HAP-1 (cell line): ENCODE results near the gene GLRB.
A peak's percentile ranks its signal among the peaks of the same experiment; 100 is the strongest.

Experiments used
- DNase-seq, 2 experiments: peaks; one replicate each; pipeline ENCODE4 v3.0.0-alpha.2; 2016 to 2020; ENCODE audit warnings: low spot score in 2 of 2
- H3K27me3 ChIP-seq: fragments of 250-450 bp; sonication (Bioruptor Pico); 2 replicates; pipeline ENCODE4 v1.5.1; 2020; ENCODE audit warnings: low read depth, mild to moderate bottlenecking, moderate library complexity
- H3K36me3 ChIP-seq: fragments of 250-450 bp; sonication (Bioruptor Pico); replicated peaks from 2 replicates; pipeline ENCODE4 v1.5.1; 2020; ENCODE audit warnings: mild to moderate bottlenecking
- H3K4me1 ChIP-seq: fragments of 250-450 bp; sonication (Bioruptor Pico); 2 replicates; pipeline ENCODE4 v1.5.1; 2020; ENCODE audit warnings: mild to moderate bottlenecking
- H3K4me3 ChIP-seq: fragments of 250-450 bp; sonication (Bioruptor Pico); 2 replicates; pipeline ENCODE4 v1.5.1; 2020; ENCODE audit warnings: mild to moderate bottlenecking, moderate library complexity
- H3K9me3 ChIP-seq: fragments of 250-450 bp; sonication (Bioruptor Pico); 2 replicates; pipeline ENCODE4 v1.5.1; 2020; ENCODE audit warnings: mild to moderate bottlenecking, moderate library complexity
- in situ Hi-C: fragments of 300-500 bp; cut with MboI; formaldehyde crosslinking; loops from 3 replicates; pipeline ENCODE4 v1.14.3; 2020; ENCODE audit warnings: low sequenced_read_pairs, inconsistent platforms, mixed read lengths

The GLRB gene

GRCh38 chr4:157080605-157081004 lies 4.7 kb downstream of the GLRB start:
- no peak overlapping the region for H3K4me3 ChIP-seq
- no peak for DNase-seq
- H3K4me1 ChIP-seq = peaks cover 3% of the 10 kb centered on the region; the same call in 1 of the 2 replicates
- H3K36me3 ChIP-seq = peaks cover 2% of the 10 kb centered on the region; the same call in 1 of the 2 replicates
- in situ Hi-C loops = no loop called here
- H3K9me3 ChIP-seq = no peaks in the 10 kb centered on the region
- H3K27me3 ChIP-seq = no peaks in the 10 kb centered on the region

GRCh38 chr4:157095716-157096115 lies 19.8 kb downstream of the GLRB start:
- no peak overlapping the region for H3K4me3 ChIP-seq
- in situ Hi-C loops = no loop called here
- no peaks in the 10 kb centered on the region for H3K36me3 ChIP-seq
- H3K9me3 ChIP-seq = no peaks in the 10 kb centered on the region
- H3K4me1 ChIP-seq = no peaks in the 10 kb centered on the region
- no peaks in the 10 kb centered on the region for H3K27me3 ChIP-seq
- no peak for DNase-seq

DNA sequence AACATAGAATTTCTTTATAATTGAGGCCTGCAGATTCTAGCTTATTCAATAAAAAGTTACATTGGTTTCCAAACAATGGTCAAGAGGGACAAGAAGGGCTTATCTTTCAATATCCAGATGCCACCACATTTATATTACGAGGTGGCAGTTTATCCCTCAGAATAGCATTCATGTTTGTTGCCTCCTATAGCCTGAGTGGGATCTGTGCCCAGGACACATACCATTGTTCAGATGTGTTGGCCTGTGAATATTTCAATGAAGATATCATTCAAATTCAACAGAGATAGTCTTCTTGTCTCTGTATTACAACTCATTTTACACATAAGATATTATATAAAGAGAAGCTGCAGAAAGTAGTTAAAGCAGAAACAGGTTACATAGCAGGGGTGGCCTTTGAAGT lies 20.5 kb downstream of the GLRB start:
- Histone ChIP-seq H3K4me3 (no peak overlapping the region), H3K27me3 (no peaks in the 10 kb centered on the region), H3K36me3 (no peaks in the 10 kb centered on the region), H3K4me1 (no peaks in the 10 kb centered on the region), H3K9me3 (no peaks in the 10 kb centered on the region)
- DNase-seq = no peak
- in situ Hi-C loops = no loop called here

GRCh38 chr4:157099506-157099905 lies 23.6 kb downstream of the GLRB start:
- Histone ChIP-seq H3K4me3 (no peak overlapping the region), H3K9me3 (no peaks in the 10 kb centered on the region), H3K36me3 (no peaks in the 10 kb centered on the region), H3K4me1 (no peaks in the 10 kb centered on the region), H3K27me3 (no peaks in the 10 kb centered on the region)
- no peak for DNase-seq
- in situ Hi-C loops = no loop called here

- Histone ChIP-seq H3K36me3 (no peaks in the 10 kb centered on the region; the same call in 1 of the 2 replicates), H3K9me3 (no peaks in the 10 kb centered on the region), H3K4me1 (no peaks in the 10 kb centered on the region), H3K4me3 (no peak overlapping the region), H3K27me3 (no peaks in the 10 kb centered on the region)
- no peak for DNase-seq
- in situ Hi-C loops = no loop called here
These were observed 28.6 kb downstream of the GLRB start for GRCh38 chr4:157104541-157104940.

DNA sequence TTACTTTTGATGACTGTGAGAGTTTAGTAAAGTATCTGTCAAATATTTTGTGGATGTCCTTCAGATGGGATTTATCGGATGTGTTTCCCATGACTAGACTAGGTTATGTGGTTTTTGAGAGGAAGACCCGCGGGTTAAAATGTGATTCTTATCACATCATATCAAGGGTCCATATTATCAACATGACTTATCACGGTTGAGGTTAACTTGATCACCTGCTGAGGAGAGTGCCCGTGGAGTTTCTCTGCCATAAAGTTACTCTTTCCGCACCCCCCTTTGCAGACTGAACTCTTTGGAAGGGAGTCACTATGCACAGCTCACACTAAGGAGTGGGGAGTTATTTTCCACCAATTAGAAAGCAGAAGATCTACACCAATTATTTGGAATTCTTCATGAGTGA lies 38.7 kb downstream of the GLRB start:
- Histone ChIP-seq H3K4me3 (no peak overlapping the region), H3K9me3 (no peaks in the 10 kb centered on the region), H3K27me3 (no peaks in the 10 kb centered on the region), H3K4me1 (peaks cover 20% of the 10 kb centered on the region), H3K36me3 (no peaks in the 10 kb centered on the region)
- in situ Hi-C loops = no loop called here
- DNase-seq = no peak

DNA sequence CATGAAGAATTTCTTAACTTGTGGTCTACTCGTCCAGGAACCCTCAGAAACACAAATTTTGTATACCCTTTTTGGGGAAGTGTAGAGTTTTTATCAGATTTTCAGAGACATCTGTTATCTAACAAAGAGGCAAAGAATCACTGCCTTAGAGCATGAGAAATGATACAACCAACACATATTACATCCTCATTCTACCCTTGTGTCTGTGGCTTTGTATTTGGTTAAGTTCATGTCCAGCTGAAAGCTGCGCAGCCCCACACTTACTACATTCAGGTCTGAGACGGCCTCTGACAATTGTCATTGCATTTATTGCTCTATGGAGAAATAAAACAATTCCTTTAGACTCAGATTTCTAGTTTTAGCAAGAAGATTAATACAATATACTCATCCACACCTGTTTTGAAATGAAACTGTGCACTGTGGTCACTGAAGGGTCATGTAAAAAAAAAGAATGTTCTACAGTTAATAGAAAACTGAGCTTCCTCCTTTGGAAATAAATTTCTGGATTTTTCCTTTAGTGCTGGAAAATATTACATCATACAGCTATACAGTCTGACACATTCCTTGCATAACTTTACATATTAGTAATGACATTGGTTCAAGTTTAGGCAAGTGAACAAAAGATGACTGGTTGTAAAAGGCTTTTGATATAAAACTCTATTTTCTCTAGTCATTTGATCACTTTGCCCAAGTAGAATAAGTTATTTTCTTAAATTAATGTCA lies 39.8 kb downstream of the GLRB start:
- Histone ChIP-seq H3K4me3 (no peak overlapping the region), H3K4me1 (peaks cover 20% of the 10 kb centered on the region), H3K27me3 (no peaks in the 10 kb centered on the region), H3K36me3 (no peaks in the 10 kb centered on the region), H3K9me3 (no peaks in the 10 kb centered on the region)
- peak in 1 of 2 experiments; percentile 61 for DNase-seq
- in situ Hi-C loops = no loop called here

GRCh38 chr4:157121401-157121800 lies 45.5 kb downstream of the GLRB start:
- in situ Hi-C loops = no loop called here
- DNase-seq = peak in 1 of 2 experiments; percentile 49
- H3K4me3 ChIP-seq = no peak overlapping the region
- H3K9me3 ChIP-seq = no peaks in the 10 kb centered on the region
- peaks cover 17% of the 10 kb centered on the region for H3K4me1 ChIP-seq
- H3K27me3 ChIP-seq = no peaks in the 10 kb centered on the region
- H3K36me3 ChIP-seq = no peaks in the 10 kb centered on the region

- no peaks in the 10 kb centered on the region for H3K9me3 ChIP-seq
- H3K4me3 ChIP-seq = no peak overlapping the region
- in situ Hi-C loops = no loop called here
- H3K27me3 ChIP-seq = no peaks in the 10 kb centered on the region
- no peaks in the 10 kb centered on the region for H3K36me3 ChIP-seq
- peaks cover 5% of the 10 kb centered on the region; the same call in 1 of the 2 replicates for H3K4me1 ChIP-seq
- no peak for DNase-seq
These were observed 51.6 kb downstream of the GLRB start for GRCh38 chr4:157127571-157127970.

DNA sequence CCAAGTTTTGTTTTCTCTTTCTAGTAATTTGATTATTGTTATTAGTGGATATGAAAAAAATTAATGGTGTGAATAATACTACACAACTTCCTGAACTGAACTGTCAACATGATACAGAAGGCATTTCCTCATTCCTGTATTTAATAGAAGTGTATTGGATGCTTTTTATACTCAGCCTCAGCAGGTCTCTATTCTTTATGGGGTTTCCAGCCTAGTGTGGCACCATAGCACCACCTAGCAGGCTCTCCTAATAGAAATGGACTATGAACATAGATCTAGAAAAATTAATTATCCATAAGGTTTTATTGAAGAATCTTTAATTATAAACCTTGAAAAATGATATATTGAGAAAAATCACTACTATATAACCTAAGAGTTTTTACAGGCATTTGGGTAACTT lies 52.4 kb downstream of the GLRB start:
- no peak overlapping the region for H3K4me3 ChIP-seq
- DNase-seq = peak; percentile 37 to 49

GRCh38 chr4:157141976-157142375 lies 66.0 kb downstream of the GLRB start:
- no peak overlapping the region for H3K4me3 ChIP-seq
- H3K27me3 ChIP-seq = no peaks in the 10 kb centered on the region
- DNase-seq = no peak
- no peaks in the 10 kb centered on the region for H3K4me1 ChIP-seq
- no peaks in the 10 kb centered on the region for H3K36me3 ChIP-seq
- no peaks in the 10 kb centered on the region for H3K9me3 ChIP-seq
- in situ Hi-C loops = no loop called here

More for the DNA sequence above, 52.4 kb downstream of the GLRB start:
- H3K36me3 ChIP-seq = no peaks in the 10 kb centered on the region
- no peaks in the 10 kb centered on the region for H3K27me3 ChIP-seq
- in situ Hi-C loops = no loop called here
- peaks cover 5% of the 10 kb centered on the region; the same call in 1 of the 2 replicates for H3K4me1 ChIP-seq
- no peaks in the 10 kb centered on the region for H3K9me3 ChIP-seq

DNA sequence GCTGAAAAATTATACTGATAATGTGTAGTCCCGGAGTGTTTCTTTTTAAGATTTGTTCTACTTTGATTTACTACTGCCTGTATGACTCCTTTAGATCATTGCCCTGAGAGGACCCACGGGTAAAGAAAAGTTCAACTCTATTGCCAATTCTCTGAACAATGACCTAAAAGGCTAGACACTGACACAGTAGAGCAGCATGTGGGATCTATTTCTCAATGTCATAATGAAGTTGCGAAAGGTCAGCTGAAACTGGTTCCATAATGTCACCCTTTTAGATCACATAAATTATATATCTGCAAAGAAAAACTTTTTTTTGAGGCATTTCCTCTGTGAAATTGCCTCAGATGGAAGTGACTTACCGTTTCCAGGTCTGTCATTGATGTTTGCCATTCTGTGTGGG lies 67.4 kb downstream of the GLRB start:
- DNase-seq = no peak
- in situ Hi-C loops = no loop called here

DNA sequence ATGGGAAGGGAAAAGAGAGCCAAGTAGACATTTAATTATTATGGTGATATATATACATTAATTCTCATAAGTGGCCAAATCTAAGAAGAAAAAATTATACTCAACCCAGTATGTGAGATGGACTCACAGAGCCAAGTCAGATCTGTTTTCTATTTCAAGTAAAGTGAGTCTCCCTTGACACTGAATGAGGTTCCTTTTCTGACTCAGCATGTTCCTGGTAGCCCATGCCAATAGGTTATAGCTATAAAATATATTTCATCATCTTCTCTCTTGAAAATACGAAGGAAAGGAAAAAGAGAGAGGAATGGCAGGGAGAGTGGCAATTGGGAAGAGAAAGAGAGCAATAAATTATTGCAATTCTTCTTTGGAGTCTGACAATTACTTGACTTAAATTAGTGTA lies 75.8 kb downstream of the GLRB start:
- in situ Hi-C loops = no loop called here
- Histone ChIP-seq H3K9me3 (no peaks in the 10 kb centered on the region), H3K27me3 (no peaks in the 10 kb centered on the region), H3K4me1 (no peaks in the 10 kb centered on the region; the same call in 1 of the 2 replicates), H3K36me3 (no peaks in the 10 kb centered on the region), H3K4me3 (no peak overlapping the region)
- DNase-seq = no peak

More for the DNA sequence above, 67.4 kb downstream of the GLRB start:
- H3K4me1 ChIP-seq = no peaks in the 10 kb centered on the region
- no peak overlapping the region for H3K4me3 ChIP-seq
- H3K27me3 ChIP-seq = no peaks in the 10 kb centered on the region
- H3K9me3 ChIP-seq = no peaks in the 10 kb centered on the region
- no peaks in the 10 kb centered on the region for H3K36me3 ChIP-seq

DNA sequence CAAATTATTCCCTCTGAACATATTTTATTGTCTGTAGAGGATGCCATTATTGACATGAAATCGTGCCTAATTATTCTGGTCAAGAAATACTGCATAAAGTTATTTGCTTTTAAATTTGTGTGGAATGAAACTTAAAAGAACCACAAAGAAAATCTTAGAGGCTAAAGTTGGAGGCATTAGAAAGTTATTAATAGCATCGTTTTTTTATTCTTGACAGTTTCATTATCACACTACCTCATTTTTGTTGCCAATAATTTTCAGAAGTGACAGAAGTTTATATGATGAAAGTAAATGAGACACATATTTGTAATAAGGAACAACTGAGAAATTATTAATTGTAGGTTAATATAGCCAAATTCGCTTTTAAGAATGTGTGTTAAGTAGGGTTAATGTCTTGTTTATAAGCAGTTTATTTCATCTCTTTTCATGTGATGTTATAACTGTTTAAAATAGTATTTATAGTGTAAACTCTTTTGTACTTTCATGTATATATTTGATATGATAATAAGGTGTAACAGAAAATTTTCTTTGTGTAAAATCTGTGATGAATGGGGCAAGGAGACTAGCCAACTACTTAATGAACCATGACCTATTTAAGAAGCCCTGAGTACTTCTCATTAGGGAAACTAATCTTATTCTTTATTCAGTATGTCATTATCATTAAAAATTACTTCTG lies 90.1 kb downstream of the GLRB start:
- H3K4me3 ChIP-seq = no peak overlapping the region
- no peaks in the 10 kb centered on the region for H3K36me3 ChIP-seq
- no peaks in the 10 kb centered on the region for H3K9me3 ChIP-seq
- no peaks in the 10 kb centered on the region for H3K27me3 ChIP-seq
- in situ Hi-C loops = no loop called here
- no peak for DNase-seq
- H3K4me1 ChIP-seq = peaks cover 18% of the 10 kb centered on the region
